Body of pancreas (tissue), 4 donors: ENCODE results near the gene GABRB1.

Experiments used
- CTCF ChIP-seq, 7 experiments: fragments of 450-650 bp in 4 of 7; fragments of 200-600 bp in 3 of 7; sonication (generic) in 3 of 7; IDR thresholded peaks; one replicate each; pipeline ENCODE4 v1.5.1; 2016 to 2019; ENCODE audit warnings: antibody characterized with exemption in 7 of 7
- POLR2A ChIP-seq, 3 donors: fragments of 450-650 bp; IDR thresholded peaks; one replicate each; pipeline ENCODE4 v1.6.1; 2016; ENCODE audit warnings: antibody characterized with exemption in 3 of 3, mild to moderate bottlenecking in 2 of 3

- TF ChIP-seq POLR2A (IDR thresholded peaks at IDR 0.05) (no peak), CTCF (IDR thresholded peaks at IDR 0.05) (no peak)
Observed at GRCh38 chr4:47073647-47074046, 42.3 kb downstream of the GABRB1 start.
